AG09319 (cell line): ENCODE data around the gene PLEKHD1.

Experiments
- DNase-seq: peaks from one replicate; pipeline ENCODE4 v3.0.0-alpha.2; 2010; ENCODE audit warnings: low read depth; ENCODE audit errors: extremely low read depth
- TF ChIP-seq, protein P1 (sequence below): IDR thresholded peaks from 2 replicates; pipeline ENCODE4 v1.5.1; 2011; ENCODE audit warnings: low read depth, mild to moderate bottlenecking, inconsistent platforms, low read length, moderate library complexity

PLEKHD1 gene

DNA sequence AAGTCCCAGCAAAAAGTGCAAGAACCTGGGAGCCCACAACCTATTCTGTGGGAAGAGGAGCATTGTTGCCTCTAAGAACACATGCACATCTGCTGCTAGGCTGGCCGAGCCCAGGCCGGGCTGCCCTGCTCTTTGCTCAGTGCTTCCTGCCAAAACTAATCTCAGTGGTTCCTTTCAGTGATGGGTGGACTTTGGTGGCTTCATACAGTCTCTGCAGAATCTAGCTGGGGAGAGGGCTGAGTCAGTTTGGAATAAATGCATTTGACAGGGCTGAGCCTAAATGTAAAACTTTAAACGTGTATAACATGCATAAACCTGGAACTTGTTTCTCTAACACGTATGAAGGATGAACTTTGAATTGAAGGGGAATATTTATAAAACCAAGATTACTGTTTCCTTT is 45.6 kb downstream of the PLEKHD1 start:
- DNase-seq = no peak
- TF ChIP-seq, protein P1, sequence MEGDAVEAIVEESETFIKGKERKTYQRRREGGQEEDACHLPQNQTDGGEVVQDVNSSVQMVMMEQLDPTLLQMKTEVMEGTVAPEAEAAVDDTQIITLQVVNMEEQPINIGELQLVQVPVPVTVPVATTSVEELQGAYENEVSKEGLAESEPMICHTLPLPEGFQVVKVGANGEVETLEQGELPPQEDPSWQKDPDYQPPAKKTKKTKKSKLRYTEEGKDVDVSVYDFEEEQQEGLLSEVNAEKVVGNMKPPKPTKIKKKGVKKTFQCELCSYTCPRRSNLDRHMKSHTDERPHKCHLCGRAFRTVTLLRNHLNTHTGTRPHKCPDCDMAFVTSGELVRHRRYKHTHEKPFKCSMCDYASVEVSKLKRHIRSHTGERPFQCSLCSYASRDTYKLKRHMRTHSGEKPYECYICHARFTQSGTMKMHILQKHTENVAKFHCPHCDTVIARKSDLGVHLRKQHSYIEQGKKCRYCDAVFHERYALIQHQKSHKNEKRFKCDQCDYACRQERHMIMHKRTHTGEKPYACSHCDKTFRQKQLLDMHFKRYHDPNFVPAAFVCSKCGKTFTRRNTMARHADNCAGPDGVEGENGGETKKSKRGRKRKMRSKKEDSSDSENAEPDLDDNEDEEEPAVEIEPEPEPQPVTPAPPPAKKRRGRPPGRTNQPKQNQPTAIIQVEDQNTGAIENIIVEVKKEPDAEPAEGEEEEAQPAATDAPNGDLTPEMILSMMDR = no peak

- TF ChIP-seq, protein P1 = no peak
- no peak for DNase-seq
These were observed 46.6 kb downstream of the PLEKHD1 start for GRCh38 chr14:69531135-69531534.

DNA sequence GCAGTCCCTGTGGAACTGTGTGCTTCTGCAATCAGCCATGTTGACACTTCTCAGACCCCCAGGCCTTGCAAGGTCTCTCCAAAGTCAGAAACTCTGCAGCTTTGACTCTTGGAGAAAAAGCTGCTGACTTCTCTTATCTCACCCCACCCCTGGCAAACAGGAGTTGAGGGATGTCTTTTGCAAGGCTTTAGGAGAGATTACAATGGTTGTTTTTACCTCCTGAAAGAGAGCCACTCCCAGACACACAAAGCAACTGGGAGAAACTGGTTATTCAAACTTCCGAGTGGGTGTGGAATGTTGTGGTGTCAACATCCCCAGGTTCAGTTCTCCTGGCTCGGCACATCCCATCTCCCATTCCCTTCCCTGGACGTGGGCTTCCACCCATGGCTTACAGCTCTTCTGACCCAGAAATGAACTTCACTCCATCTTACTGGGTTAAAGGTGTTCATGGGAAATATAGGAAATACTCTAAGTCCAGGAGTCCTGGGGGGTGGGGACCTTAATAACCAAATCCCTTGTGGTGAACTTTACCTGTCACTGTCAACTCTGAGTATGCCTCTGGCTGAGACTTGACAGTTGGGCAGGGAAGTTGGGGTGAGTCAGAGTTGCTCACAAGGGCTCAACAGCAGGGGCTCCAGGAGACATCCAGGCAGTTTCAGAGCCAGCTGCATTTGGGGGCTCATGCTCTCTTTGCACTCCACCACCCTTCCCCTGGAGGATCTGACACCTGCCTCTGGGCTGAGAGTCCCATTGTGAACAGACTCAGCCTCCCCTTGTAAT is 48.2 kb downstream of the PLEKHD1 start:
- no peak for DNase-seq
- TF ChIP-seq, protein P1 = no peak

DNA sequence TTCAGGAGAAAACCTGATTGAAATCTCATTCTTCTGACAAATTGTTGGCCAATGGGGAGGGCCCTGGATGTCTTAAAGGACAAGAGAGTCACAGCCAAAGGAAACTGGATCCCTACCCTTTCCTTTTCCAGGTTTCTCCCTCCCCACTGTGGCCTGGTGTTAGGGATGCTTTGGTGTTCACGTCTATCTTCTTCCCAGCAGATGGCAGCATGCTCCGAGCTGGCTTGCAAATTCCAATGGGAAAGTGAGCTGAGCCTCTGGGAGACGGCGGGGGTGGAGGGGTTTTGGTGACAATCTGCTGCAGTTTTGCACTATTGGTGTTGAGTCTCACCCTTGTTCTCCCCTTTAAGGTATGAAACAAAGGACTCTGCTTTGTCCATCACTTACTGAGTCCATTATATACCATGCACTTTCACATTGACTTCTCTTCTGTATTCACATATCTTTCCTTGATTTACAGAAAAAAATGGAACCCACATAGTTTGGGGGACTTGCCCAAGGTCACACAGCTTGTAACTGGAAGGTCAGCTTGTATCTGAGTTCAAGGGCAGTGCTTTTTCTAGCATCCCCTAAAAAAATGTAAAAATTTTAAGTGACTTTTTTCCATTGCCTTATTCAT is 50.8 kb downstream of the PLEKHD1 start:
- TF ChIP-seq, protein P1 = peak; percentile 83
- DNase-seq = peak; percentile 12

DNA sequence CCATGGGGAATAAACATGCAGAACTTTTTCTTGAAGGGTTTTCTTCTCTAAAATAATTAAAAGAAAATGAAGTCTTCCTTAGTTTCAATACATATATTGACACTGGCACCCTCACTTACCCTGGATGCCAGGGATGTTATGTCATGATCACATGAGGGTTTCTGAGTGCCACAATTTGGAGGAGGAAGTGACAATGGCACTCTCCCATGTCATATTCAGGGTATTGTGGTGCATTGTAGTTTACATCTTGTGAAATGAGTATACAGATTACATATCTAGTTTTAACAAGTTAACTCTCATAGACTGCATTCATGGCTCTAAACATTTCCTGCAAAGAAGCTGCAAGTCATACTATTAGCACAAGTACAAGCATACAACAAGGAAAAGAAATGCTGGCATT is 52.4 kb downstream of the PLEKHD1 start:
- no peak for DNase-seq
- TF ChIP-seq, protein P1 = no peak

DNA sequence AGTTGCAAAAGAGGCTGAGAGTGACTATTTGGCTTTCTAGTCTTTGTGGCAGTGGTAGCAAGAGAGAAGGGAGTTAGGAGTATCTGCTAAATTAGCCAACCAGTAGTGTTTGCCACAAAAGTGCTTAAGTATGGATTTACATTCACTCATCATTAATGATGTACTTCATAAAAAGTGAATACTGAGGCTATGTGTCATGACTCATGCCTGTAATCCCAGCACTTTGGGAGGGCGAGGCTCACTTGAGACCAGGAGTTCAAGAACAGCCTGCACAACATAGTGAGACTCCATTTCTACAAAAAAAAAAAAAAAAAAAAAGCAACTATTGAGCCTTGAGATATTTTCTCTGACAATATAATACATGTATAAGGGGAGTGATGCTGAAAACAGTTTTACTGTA is 53.4 kb downstream of the PLEKHD1 start:
- DNase-seq = no peak

DNA sequence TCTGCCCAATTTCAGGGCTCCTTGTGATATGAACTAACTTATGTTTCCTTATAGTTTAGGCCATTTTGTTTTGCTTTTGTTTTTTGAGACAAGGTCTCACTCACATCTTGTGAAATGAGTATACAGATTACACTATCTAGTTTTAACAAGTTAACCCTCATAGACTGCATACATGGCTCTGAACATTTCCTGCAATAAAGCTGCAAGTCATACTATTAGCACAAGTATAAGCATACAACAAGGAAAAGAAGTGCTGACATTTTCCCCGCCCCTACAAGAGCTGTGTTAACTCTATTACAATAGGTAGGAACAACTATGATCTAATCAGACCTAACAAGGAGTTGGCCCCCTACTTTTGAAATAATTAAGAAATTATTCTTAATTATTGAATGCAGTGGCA is 54.2 kb downstream of the PLEKHD1 start:
- no peak for DNase-seq
- TF ChIP-seq, protein P1 = no peak

More for the DNA sequence above, 53.4 kb downstream of the PLEKHD1 start:
- TF ChIP-seq, protein P1 = no peak
